NCI-H510A (cell line): ENCODE results near the gene GTF2IRD1.
"Not testable (repeated sequence)": the region's sequence is repeated elsewhere in the genome, so short reads cannot be mapped to it uniquely, and the experiment has no call there.

Experiments used
- DNase-seq: peaks from one replicate; lab custom pipeline; 2025; lab: John Stamatoyannopoulos, UW

The GTF2IRD1 gene

GRCh38 chr7:74599244-74599643 is 145.5 kb downstream of the GTF2IRD1 start:
- DNase-seq: no peak

- no peak for DNase-seq
These were observed 150.8 kb downstream of the GTF2IRD1 start for GRCh38 chr7:74604326-74605020.

DNA sequence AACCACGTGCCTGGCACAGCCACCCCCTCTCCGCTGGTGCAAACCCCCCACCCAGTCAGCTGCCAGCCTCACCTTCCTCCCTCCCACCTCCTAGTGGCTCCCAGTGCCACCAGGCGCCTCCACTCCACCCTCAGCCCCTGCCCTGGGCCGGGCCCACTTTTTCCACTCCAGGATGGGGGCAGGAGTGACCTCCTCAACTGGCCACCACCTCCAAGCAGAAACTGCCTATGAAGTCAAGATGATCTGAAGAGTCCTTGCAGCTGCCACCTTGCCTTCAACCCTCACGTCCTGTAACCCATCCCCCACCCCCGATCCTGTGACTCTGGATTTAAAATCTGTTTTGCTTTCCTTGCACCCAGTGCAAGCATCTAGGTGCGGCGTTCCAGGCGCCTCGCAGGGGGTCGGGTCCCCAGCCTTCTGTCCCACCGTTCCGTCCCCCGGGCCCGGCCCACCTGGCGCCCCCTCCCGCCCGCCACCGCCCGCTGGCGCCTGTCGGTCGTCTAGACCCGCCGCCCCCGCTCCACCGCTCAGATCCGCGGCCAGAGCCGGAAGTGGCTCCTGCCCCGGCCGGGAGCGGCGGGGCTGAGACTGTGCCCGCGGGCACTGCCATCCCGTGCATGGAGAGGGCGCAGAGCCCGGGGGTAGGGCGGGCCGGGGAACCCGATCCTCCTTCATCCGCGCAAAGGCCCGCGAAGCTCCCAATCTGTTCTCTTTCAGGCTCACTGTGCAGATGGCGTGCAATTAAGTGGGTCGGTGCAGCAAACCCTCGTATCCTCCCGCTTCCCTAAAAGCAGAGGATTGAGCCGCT is 152.6 kb downstream of the GTF2IRD1 start:
- peak; percentile 42 for DNase-seq

DNA sequence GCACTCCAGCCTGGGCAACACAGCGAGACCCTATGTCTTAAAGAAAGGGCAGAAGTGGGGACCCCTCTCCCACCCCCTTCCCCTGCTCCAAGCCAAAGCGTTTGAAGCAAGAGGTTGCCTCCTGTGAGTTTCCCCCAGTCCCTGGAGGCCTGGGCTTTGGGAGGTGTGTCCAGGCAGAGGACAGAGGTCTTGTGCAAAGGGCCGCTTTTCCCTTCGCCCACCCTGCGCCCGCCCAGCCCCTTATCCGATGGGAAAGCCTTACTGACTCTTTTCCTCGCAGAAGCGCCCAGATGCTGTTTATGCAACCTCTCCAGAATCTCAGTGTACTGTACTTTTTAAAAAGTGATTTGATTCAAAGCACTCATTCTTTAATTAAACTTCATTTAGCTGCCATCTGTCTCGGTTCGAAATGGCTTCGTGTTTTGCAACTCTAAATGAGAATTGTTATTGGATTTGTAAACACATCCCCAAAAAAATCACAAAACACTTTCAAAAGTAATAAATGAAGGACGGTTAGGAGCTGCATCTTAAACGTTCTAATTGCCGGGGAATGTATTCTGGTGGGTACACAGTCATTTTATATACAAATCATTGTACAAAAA is 153.3 kb downstream of the GTF2IRD1 start:
- no peak for DNase-seq

GRCh38 chr7:74612015-74612829 is 158.5 kb downstream of the GTF2IRD1 start:
- DNase-seq: no peak

- DNase-seq: no peak
These were observed 162.5 kb downstream of the GTF2IRD1 start for GRCh38 chr7:74615933-74616780.

DNA sequence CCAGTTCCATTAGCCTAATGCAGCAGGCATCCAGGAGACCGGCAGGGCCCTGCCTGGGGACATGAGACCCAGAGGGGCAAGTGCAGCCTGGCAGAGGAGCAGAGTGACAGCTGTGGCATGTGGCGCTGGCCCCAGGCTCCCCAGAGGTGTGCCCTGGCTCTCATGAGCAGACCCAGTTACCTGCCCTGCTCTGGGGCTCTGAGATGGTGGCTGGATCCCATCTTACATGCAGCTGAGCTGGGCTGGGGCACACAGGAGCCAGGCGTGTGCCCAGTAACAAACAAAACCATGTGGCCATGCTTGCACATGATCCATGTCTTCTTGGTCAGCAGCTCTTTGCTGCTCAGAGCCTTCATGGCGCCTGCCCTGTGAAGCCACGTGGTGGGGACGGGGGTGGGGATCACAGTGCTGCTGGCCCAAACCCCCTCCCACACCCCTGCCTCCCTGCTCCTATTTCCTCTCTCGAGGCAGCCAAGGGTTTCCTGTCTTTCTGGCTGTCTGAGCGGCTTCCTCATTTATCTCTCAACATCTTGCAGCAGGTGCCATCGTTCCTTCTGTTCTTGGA is 163.6 kb downstream of the GTF2IRD1 start:
- no peak for DNase-seq

GRCh38 chr7:74619235-74619860 is 165.6 kb downstream of the GTF2IRD1 start:
- no peak for DNase-seq

DNA sequence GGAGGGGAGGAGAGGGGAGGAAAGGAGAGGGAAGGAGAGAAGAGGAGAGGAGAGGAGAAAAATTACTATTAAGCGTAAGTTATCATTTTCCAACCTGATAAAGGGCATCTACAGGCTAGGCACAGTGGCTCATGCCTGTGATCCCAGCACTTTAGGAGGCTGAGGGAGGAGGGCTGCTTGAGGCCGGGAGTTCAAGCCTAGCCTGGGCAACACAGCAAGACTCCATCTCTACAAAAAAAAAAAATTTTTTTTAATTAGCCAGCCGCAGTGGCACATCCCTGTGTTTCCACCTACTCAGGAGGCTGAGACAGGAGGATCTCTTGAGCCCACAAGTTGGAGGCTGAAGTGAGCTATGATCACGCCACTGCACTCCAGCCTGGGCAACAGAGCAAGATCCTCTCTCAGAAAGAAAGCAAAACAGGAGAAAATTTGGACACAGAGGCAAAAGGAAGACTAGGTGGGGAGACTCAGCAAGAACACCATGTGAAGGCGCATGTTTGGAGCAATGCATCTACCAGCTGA is 168.6 kb downstream of the GTF2IRD1 start:
- no peak for DNase-seq

- DNase-seq: no peak
These were observed 169.4 kb downstream of the GTF2IRD1 start for GRCh38 chr7:74623135-74623534.

DNA sequence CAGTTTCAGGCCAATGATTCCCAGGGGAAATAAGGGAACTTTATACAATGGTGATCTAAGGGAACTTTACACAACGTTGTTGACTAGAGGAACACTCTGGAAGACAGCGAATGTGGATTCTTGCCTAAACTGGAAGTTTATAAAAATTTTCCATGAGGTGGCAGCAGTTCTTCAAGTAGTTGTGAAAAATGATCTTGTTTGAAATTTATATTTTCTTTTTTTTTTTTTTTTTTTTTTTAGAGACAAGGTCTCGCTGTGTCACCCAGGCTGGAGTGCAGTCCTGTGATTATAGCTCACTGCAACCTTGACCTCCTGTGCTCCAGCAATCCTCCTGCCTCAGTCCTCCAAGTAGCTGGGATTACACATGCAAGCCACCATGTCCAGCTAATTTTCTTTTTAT is 171.7 kb downstream of the GTF2IRD1 start:
- no peak for DNase-seq

DNA sequence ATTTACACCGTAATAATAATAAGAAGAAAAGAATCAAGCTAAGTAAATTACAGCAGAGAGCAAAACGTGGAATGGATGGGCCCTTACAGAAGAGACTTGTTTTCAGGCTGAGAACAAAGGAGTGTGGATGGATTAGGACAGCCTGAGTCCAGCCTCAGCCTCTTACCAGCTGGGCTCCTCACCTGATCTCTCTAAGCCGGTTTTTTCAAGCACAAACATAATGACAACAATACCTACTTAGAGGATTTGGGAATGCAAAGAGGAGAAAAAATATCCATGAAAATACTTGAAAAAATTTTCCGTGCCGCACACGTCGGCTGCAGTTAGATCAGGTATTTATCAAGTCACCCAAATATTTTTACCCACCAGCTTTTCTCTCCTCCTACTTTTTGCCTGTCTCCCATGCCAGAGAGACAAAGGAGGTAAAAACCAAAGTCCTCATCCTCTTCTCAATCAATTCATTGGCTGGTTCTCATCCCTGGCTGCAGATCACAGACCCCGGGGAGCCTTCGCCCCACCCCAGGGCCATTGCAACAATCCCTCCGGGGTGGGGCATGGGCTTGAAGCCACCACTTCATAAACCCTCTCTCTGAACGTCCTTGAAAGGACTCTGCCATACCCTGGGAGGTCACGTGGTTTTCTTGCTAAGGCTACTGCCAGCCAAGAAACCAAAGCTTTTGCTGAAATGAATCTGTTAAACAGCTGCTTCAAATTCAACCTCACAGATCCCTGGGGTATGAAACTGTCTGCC is 174.1 kb downstream of the GTF2IRD1 start:
- peak; percentile 86 for DNase-seq

- DNase-seq: no peak
These were observed 178.8 kb downstream of the GTF2IRD1 start for GRCh38 chr7:74632505-74632904.

GRCh38 chr7:74633451-74633921 is 179.8 kb downstream of the GTF2IRD1 start:
- DNase-seq: no peak

GRCh38 chr7:74637745-74638144 is 184.0 kb downstream of the GTF2IRD1 start:
- no peak for DNase-seq

DNA sequence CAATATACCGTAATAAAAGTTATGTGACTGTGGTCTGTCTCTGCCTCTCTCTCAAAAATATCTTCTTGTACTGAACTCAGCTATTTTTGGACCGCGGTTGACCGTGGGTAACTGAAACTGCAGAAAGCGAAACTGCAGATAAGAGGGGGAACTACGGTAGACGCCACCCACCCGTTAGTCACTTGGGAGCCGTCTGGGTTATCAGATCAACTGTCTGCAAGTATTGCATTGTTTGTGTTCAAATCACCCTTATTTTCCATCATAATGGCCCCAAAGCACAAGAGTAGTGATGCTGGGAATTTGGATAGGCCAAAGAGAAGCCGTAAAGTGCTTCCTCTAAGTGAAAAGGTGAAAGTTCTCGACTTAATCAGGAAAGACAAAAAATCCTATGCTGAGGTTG is 196.3 kb downstream of the GTF2IRD1 start:
- DNase-seq: not testable (repeated sequence)

GRCh38 chr7:74650493-74651132 is 196.9 kb downstream of the GTF2IRD1 start:
- DNase-seq: not testable (repeated sequence)

- not testable (repeated sequence) for DNase-seq
These were observed 197.4 kb downstream of the GTF2IRD1 start for GRCh38 chr7:74651133-74651504.
